ENCODE measurements around the gene UNC50.

UNC50 gene

DNA sequence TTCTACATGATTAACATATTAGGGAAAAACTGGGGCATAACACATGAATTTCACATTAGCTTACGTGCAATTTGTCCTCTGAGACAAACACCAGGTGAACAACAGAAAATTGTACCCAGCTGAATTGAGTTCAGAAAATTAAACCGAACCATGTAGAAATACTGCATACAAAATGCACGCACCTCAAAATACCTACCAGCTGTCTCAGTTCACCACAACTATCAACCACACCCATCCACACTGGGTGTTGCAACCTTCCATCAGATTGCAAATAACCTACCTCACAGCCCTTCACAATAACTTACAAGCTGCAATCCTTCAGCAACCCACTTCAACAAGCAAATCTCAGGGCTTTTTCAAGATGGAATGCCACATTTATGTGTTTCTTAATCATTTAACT, 55.9 kb downstream of the UNC50 start:
- Mint-ChIP-seq H3K4me1 (no peaks in the 10 kb centered on the region), H3K27ac (no peak overlapping the region), H3K36me3 (ENCODE audit: low read depth) (peaks cover 28% of the 10 kb centered on the region), H3K27me3 (ENCODE audit: low read depth, poor library complexity) (peaks cover 4% of the 10 kb centered on the region), H3K4me3 (no peak overlapping the region), H3K9me3 (peaks cover 37% of the 10 kb centered on the region)
- no peak for TF ChIP-seq CTCF (IDR thresholded peaks at IDR 0.05)
- DNase-seq: no peak

GRCh38 chr2:98665677-98666076, 57.3 kb downstream of the UNC50 start:
- no peak overlapping the region for H3K27ac Mint-ChIP-seq
- no peaks in the 10 kb centered on the region for H3K4me1 Mint-ChIP-seq
- H3K36me3 Mint-ChIP-seq (ENCODE audit: low read depth): peaks cover 16% of the 10 kb centered on the region
- TF ChIP-seq CTCF (IDR thresholded peaks at IDR 0.05): no peak
- peaks cover 4% of the 10 kb centered on the region for H3K27me3 Mint-ChIP-seq (ENCODE audit: low read depth, poor library complexity)
- no peak for DNase-seq
- peaks cover 27% of the 10 kb centered on the region for H3K9me3 Mint-ChIP-seq
- H3K4me3 Mint-ChIP-seq: no peak overlapping the region
